HCT116 (cell line): ENCODE results near the gene SFXN5. TPM values are rescaled to one million over a fixed set of nuclear protein-coding genes. Genes with fewer than 3 reads are reported as not detected.

Experiments
- ATAC-seq: fragments of 200-7000 bp; cut with Tn5 transposase; 2 replicates; pipeline ENCODE4 v1.9.1; 2020; ENCODE audit warnings: mild to moderate bottlenecking, moderate library complexity
- BruUV-seq: library from RNA; stranded (reverse); fragments of 400-500 nt; replicated peaks from 2 replicates; lab custom pipeline; 2021; lab: Mats Ljungman, UMichigan
- CTCF ChIA-PET: fragments of 300-600 bp; sonication (Branson Sonifier 250); formaldehyde crosslinking; loops from one replicate; lab custom pipeline; 2021; ENCODE audit warnings: antibody characterized with exemption; lab: Charles Lee
- POLR2A ChIA-PET: fragments of 300-600, 350-600 bp; sonication (Branson Sonifier 250); formaldehyde crosslinking; loops from one replicate; lab custom pipeline; 2021; ENCODE audit warnings: antibody characterized with exemption; lab: Charles Lee
- RAD21 ChIA-PET, 2 experiments: fragments of 300-600 bp; sonication (Branson Sonifier 250); formaldehyde crosslinking; loops; one replicate each; lab custom pipeline; 2023; ENCODE audit warnings: low total read pairs in 2 of 2; ENCODE audit not compliant: uncharacterized antibody in 2 of 2, unreplicated experiment in 2 of 2, low non-redundant PET in 1 of 2; lab: Charles Lee
- DNase-seq: peaks from one replicate; pipeline ENCODE4 v3.0.0-alpha.2; 2010; ENCODE audit warnings: low read depth, low spot score
- H2AFZ ChIP-seq: fragments of 200-600 bp; shearing (Covaris generic), sonication (generic); 2 replicates; pipeline ENCODE4 v1.6.1; 2017; ENCODE audit warnings: low read depth, mixed run types, mixed read lengths, antibody characterized with exemption, low read length; ENCODE audit not compliant: poor library complexity, severe bottlenecking
- H3K27ac ChIP-seq: 2 replicates; pipeline ENCODE4 v1.5.1; 2012; ENCODE audit warnings: low read depth, low read length
- H3K27me3 ChIP-seq: fragments of 200-600 bp; sonication (generic); 2 replicates; pipeline ENCODE4 v1.6.1; 2016; ENCODE audit warnings: mixed run types, low read length, mixed read lengths; ENCODE audit not compliant: insufficient read depth
- H3K36me3 ChIP-seq, 2 experiments: fragments of 200-500 bp in 1 of 2; fragments of 200-600 bp in 1 of 2; sonication (Bioruptor generic) in 1 of 2; sonication (generic) in 1 of 2; 2 replicates each; pipeline versions ENCODE4 v1.5.1 to v1.6.1; 2014 to 2016; ENCODE audit warnings: low read length in 2 of 2, inconsistent platforms in 1 of 2, mixed read lengths in 1 of 2, mixed run types in 1 of 2; ENCODE audit not compliant: insufficient read depth in 2 of 2, control insufficient read depth in 1 of 2
- H3K4me1 ChIP-seq, 2 experiments: fragments of 200-600 bp in 1 of 2; sonication (generic) in 1 of 2; 2 replicates each; pipeline versions ENCODE4 v1.5.1 to v1.6.1; 2012 to 2017; ENCODE audit warnings: low read length in 2 of 2, inconsistent platforms in 1 of 2, mild to moderate bottlenecking in 1 of 2, mixed read lengths in 1 of 2, mixed run types in 1 of 2, moderate library complexity in 1 of 2; ENCODE audit not compliant: insufficient read depth in 2 of 2, control insufficient read depth in 1 of 2
- H3K4me2 ChIP-seq: fragments of 200-600 bp; sonication (generic); 2 replicates; pipeline ENCODE4 v1.6.1; 2017; ENCODE audit warnings: mixed run types, low read length, mixed read lengths
- H3K4me3 ChIP-seq, 2 experiments: fragments of 200-600 bp in 1 of 2; sonication (generic) in 1 of 2; replicated peaks in 1 of 2; 2 replicates each; pipeline ENCODE4 v1.5.1; 2011 to 2016; ENCODE audit warnings: low read length in 2 of 2, control low read depth in 1 of 2, low read depth in 1 of 2, mild to moderate bottlenecking in 1 of 2, mixed read lengths in 1 of 2, mixed run types in 1 of 2
- H3K79me2 ChIP-seq: fragments of 200-600 bp; sonication (generic); 2 replicates; pipeline ENCODE4 v1.6.1; 2017; ENCODE audit warnings: mild to moderate bottlenecking, mixed run types, low read length, moderate library complexity, mixed read lengths; ENCODE audit not compliant: insufficient read depth
- H3K9ac ChIP-seq: fragments of 200-600 bp; sonication (generic); 2 replicates; pipeline ENCODE4 v1.6.1; 2016; ENCODE audit warnings: low read length, mixed read lengths
- H3K9me2 ChIP-seq: fragments of 200-600 bp; sonication (generic), shearing (Covaris generic); 2 replicates; pipeline ENCODE4 v1.6.1; 2017; ENCODE audit warnings: mixed run types, mild to moderate bottlenecking, moderate library complexity; ENCODE audit not compliant: insufficient read depth
- H3K9me3 ChIP-seq, 2 experiments: fragments of 200-500 bp in 1 of 2; fragments of 200-600 bp in 1 of 2; sonication (Bioruptor generic) in 1 of 2; sonication (generic) in 1 of 2; 2 replicates each; pipeline ENCODE4 v1.6.1; 2014 to 2017; ENCODE audit warnings: low read length in 2 of 2, mixed read lengths in 2 of 2, inconsistent platforms in 1 of 2, low read depth in 1 of 2, mild to moderate bottlenecking in 1 of 2, mixed run types in 1 of 2, moderate library complexity in 1 of 2; ENCODE audit not compliant: control insufficient read depth in 1 of 2, insufficient read depth in 1 of 2
- H4K20me1 ChIP-seq: fragments of 200-600 bp; sonication (generic), shearing (Covaris generic); 2 replicates; pipeline ENCODE4 v1.6.1; 2017; ENCODE audit warnings: mixed run types, mild to moderate bottlenecking, moderate library complexity; ENCODE audit not compliant: insufficient read depth
- CBX3 ChIP-seq: IDR thresholded peaks from 2 replicates; pipeline ENCODE4 v1.6.1; 2012; ENCODE audit warnings: low read depth
- EGR1 ChIP-seq: IDR thresholded peaks from 2 replicates; pipeline ENCODE4 v1.6.1; 2012; ENCODE audit warnings: low read depth
- ELF1 ChIP-seq: IDR thresholded peaks from 2 replicates; pipeline ENCODE4 v1.6.1; 2012; ENCODE audit warnings: low read depth, borderline replicate concordance
- EZH2 ChIP-seq: fragments of 200-600 bp; sonication (generic); IDR thresholded peaks from 2 replicates; pipeline ENCODE4 v1.6.1; 2017; ENCODE audit warnings: antibody characterized with exemption, mixed run types
- EZH2phosphoT487 ChIP-seq: fragments of 200-600 bp; IDR thresholded peaks from 2 replicates; pipeline ENCODE4 v1.6.1; 2018; ENCODE audit warnings: antibody characterized with exemption, borderline replicate concordance
- JUND ChIP-seq: IDR thresholded peaks from 2 replicates; pipeline ENCODE4 v1.6.1; 2012
- POLR2A ChIP-seq: IDR thresholded peaks from 2 replicates; pipeline ENCODE4 v1.7.0; 2011; ENCODE audit warnings: borderline replicate concordance; ENCODE audit not compliant: insufficient read depth, insufficient read length; ENCODE audit errors: extremely low read depth
- SP1 ChIP-seq: IDR thresholded peaks from 2 replicates; pipeline ENCODE4 v1.6.1; 2012; ENCODE audit warnings: low read depth
- SRF ChIP-seq: IDR thresholded peaks from 2 replicates; pipeline ENCODE4 v1.6.1; 2012; ENCODE audit warnings: low read depth
- TCF7L2 ChIP-seq: IDR thresholded peaks from 2 replicates; pipeline ENCODE4 v1.7.0; 2011; ENCODE audit warnings: borderline replicate concordance, inconsistent platforms; ENCODE audit not compliant: insufficient read depth, insufficient read length; ENCODE audit errors: extremely low read depth
- YY1 ChIP-seq: IDR thresholded peaks from 2 replicates; pipeline ENCODE4 v1.6.1; 2011; ENCODE audit warnings: low read length, low read depth, moderate library complexity, mild to moderate bottlenecking; ENCODE audit not compliant: insufficient replicate concordance; ENCODE audit errors: extremely low read depth
- ZFX ChIP-seq: fragments of 450-650 bp; IDR thresholded peaks from 2 replicates; pipeline ENCODE4 v1.6.1; 2017
- ZNF274 ChIP-seq: fragments of 200-500 bp; sonication (Bioruptor generic); IDR thresholded peaks from 2 replicates; pipeline ENCODE4 v1.6.1; 2014; ENCODE audit warnings: mild to moderate bottlenecking, low read depth, low read length, inconsistent platforms
- intact Hi-C: fragments of 100-400 bp; cut with micrococcal nuclease; formaldehyde crosslinking; loops from 2 replicates; pipeline ENCODE4 v1.10.0; 2022
- total RNA-seq: library from RNA; stranded (reverse); gene quantifications from one replicate; pipeline ENCODE4 v1.2.1, GENCODE V29; 2021; ENCODE audit not compliant: unreplicated experiment
- TF ChIP-seq, protein P1 (sequence below): IDR thresholded peaks from 2 replicates; pipeline ENCODE4 v1.6.1; 2012; ENCODE audit warnings: low read depth
- TF ChIP-seq, protein P2 (sequence below), 3 experiments: fragments of 200-600 bp in 1 of 3; sonication (generic) in 1 of 3; IDR thresholded peaks in 2 of 3; conservative IDR thresholded peaks in 1 of 3; 2 replicates each; pipeline ENCODE4 v1.5.1; 2012 to 2017; ENCODE audit warnings: low read depth in 2 of 3, low read length in 2 of 3, antibody characterized with exemption in 1 of 3, borderline replicate concordance in 1 of 3, control low read depth in 1 of 3, mild to moderate bottlenecking in 1 of 3, mixed read lengths in 1 of 3, mixed run types in 1 of 3, moderate library complexity in 1 of 3; ENCODE audit not compliant: insufficient read depth in 1 of 3
- TF ChIP-seq, protein P3 (sequence below): IDR thresholded peaks from 2 replicates; pipeline ENCODE4 v1.6.1; 2012

Gene SFXN5
- total RNA-seq, 1 experiment from 2014 or later = 10.0 TPM

DNA sequence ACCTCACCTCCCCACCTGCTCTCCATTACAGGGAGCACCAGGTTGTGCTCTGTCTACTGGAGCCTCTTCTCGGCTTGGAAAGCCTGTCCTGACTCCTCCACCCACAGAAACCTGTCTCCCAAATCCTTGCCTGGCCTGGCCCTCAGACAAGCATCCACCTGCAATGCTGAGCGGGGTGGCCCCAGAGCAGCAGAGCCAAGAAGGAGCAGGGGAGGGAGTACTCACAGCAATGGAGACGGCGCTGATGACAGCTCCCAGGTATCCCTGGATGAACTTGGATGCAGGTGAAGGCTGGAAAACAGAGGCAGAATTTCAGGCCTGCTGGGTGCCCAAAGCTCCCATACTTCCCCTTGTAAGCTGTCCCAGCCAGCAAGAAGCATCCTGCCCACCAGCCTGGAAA, 72.8 kb downstream of the SFXN5 start:
- H3K9me3 ChIP-seq = no peaks in the 10 kb centered on the region
- no peaks in the 10 kb centered on the region for H3K9me2 ChIP-seq
- BruUV-seq = no TSS peak
- H3K4me3 ChIP-seq = no peak overlapping the region
- DNase-seq (no peak), ATAC-seq (no peak)
- H3K4me2 ChIP-seq = no peak overlapping the region
- H3K79me2 ChIP-seq = no peaks in the 10 kb centered on the region
- no peak for TF ChIP-seq ZFX
- TF ChIP-seq JUND = no peak
- TF ChIP-seq EZH2phosphoT487 = no peak
- TF ChIP-seq, protein P1, sequence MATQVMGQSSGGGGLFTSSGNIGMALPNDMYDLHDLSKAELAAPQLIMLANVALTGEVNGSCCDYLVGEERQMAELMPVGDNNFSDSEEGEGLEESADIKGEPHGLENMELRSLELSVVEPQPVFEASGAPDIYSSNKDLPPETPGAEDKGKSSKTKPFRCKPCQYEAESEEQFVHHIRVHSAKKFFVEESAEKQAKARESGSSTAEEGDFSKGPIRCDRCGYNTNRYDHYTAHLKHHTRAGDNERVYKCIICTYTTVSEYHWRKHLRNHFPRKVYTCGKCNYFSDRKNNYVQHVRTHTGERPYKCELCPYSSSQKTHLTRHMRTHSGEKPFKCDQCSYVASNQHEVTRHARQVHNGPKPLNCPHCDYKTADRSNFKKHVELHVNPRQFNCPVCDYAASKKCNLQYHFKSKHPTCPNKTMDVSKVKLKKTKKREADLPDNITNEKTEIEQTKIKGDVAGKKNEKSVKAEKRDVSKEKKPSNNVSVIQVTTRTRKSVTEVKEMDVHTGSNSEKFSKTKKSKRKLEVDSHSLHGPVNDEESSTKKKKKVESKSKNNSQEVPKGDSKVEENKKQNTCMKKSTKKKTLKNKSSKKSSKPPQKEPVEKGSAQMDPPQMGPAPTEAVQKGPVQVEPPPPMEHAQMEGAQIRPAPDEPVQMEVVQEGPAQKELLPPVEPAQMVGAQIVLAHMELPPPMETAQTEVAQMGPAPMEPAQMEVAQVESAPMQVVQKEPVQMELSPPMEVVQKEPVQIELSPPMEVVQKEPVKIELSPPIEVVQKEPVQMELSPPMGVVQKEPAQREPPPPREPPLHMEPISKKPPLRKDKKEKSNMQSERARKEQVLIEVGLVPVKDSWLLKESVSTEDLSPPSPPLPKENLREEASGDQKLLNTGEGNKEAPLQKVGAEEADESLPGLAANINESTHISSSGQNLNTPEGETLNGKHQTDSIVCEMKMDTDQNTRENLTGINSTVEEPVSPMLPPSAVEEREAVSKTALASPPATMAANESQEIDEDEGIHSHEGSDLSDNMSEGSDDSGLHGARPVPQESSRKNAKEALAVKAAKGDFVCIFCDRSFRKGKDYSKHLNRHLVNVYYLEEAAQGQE = no peak
- TF ChIP-seq POLR2A = no peak
- no peak for TF ChIP-seq CBX3
- no peak for TF ChIP-seq ZNF274
- no peak for TF ChIP-seq EGR1
- TF ChIP-seq, protein P2, sequence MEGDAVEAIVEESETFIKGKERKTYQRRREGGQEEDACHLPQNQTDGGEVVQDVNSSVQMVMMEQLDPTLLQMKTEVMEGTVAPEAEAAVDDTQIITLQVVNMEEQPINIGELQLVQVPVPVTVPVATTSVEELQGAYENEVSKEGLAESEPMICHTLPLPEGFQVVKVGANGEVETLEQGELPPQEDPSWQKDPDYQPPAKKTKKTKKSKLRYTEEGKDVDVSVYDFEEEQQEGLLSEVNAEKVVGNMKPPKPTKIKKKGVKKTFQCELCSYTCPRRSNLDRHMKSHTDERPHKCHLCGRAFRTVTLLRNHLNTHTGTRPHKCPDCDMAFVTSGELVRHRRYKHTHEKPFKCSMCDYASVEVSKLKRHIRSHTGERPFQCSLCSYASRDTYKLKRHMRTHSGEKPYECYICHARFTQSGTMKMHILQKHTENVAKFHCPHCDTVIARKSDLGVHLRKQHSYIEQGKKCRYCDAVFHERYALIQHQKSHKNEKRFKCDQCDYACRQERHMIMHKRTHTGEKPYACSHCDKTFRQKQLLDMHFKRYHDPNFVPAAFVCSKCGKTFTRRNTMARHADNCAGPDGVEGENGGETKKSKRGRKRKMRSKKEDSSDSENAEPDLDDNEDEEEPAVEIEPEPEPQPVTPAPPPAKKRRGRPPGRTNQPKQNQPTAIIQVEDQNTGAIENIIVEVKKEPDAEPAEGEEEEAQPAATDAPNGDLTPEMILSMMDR (IDR thresholded peaks at IDR 0.05 in 2 of 3, conservative IDR thresholded peaks at IDR 0.05 in 1 of 3; ENCODE audit: borderline replicate concordance in 1 of 3, insufficient read depth in 1 of 3, low read depth in 2 of 3, low read length in 2 of 3) = no peak
- no peak for TF ChIP-seq ELF1
- no peak for TF ChIP-seq EZH2
- no peak for TF ChIP-seq SP1
- no peak for TF ChIP-seq SRF
- TF ChIP-seq YY1 = no peak
- TF ChIP-seq, protein P3, sequence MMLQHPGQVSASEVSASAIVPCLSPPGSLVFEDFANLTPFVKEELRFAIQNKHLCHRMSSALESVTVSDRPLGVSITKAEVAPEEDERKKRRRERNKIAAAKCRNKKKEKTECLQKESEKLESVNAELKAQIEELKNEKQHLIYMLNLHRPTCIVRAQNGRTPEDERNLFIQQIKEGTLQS = no peak
- no peak for TF ChIP-seq TCF7L2
- TF ChIP-seq, all 23 proteins: peak for 0
- ChIA-PET RAD21 (no interaction called here), POLR2A (no interaction called here), CTCF (interaction anchor here (1.4 kb wide), 1 partner anchor 111 kb away, joined by 3 read pairs; the partner anchor contains the start of gene SPR)
- no peak overlapping the region for H3K27ac ChIP-seq
- no peaks in the 10 kb centered on the region for H3K27me3 ChIP-seq
- peaks cover 8 to 21% of the 10 kb centered on the region in 2 experiments for H3K4me1 ChIP-seq
- no peaks in the 10 kb centered on the region for H3K36me3 ChIP-seq
- no peak overlapping the region for H3K9ac ChIP-seq
- intact Hi-C loops = no loop called here
- H2AFZ ChIP-seq = no peak overlapping the region
- no peaks in the 10 kb centered on the region for H4K20me1 ChIP-seq
